IPS DF 19.7 (cell line): ENCODE data around the gene TTC33.
"Not testable (repeated sequence)": the region's sequence is repeated elsewhere in the genome, so short reads cannot be mapped to it uniquely, and the experiment has no call there.

ENCODE experiments used
- DNase-seq: peaks from one replicate; pipeline ENCODE4 v3.0.0-alpha.2; 2013; ENCODE audit warnings: low read depth, low spot score

TTC33 gene

DNA sequence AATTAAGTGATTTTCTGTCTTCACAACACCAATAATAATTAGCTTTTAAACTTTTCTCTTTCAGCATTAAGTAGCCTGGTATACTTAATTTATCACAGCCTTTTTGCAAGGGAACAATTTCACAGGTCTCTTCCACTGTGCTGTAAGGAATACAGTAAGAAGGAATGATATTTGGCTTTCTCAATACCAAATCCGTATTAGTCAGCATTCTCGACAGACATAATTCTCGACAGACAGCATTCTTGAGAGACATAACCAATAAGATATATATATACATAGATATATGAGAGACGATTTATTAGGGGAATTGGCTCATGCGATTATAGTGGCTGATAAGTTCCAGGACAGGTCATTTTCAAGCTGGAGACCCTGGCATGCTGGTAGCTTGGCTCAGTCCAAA, 24.4 kb upstream of the TTC33 start:
- no peak for DNase-seq

- DNase-seq = no peak
These were observed 23.8 kb upstream of the TTC33 start for GRCh38 chr5:40779561-40779960.

- no peak for DNase-seq
These were observed 22.4 kb upstream of the TTC33 start for GRCh38 chr5:40778133-40778532.

- DNase-seq = no peak
These were observed 20.9 kb upstream of the TTC33 start for GRCh38 chr5:40776658-40776977.

- no peak for DNase-seq
These were observed 20.3 kb upstream of the TTC33 start for GRCh38 chr5:40775846-40776657.

GRCh38 chr5:40775085-40775845, 19.5 kb upstream of the TTC33 start:
- DNase-seq = no peak

- DNase-seq = no peak
These were observed 18.9 kb upstream of the TTC33 start for GRCh38 chr5:40774623-40775022.

DNA sequence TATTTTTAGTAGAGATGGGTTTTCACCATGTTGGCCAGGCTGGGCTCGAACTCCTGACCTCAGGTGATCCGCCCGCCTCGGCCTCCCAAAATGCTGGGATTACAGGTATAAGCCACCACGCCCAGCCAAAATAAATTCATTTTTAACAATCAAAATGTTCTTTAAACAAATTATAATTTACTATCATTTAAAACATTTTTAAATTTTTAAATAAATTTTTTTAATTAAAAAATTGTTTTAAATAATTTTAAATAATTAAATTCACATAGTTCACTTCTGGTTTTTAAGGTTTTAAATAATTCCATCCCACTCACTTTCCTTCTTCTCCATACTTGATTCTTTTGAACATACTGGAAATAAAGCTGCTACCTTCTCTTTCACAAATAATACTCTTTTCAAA, 15.0 kb upstream of the TTC33 start:
- no peak for DNase-seq

GRCh38 chr5:40762705-40763104, 6.9 kb upstream of the TTC33 start:
- DNase-seq = no peak

DNA sequence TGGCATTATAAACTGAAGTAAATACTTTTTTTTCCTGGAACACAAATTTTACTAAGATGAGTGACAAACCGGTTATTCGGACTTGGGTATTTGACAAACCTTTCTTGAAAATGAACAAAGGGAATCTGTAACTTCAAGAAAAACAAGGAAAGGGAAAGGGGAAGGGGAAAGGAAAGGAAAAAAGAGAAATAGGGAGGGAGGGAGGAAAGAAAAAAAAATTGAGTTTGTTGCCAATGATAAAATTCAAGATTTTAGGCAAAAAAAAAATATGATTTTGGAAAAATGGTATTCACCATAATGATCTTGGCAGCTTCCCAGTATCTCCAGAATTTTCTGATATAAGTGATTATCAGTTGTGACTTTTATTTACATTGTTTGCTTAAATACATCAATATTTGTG, 1.6 kb upstream of the TTC33 start:
- no peak for DNase-seq

DNA sequence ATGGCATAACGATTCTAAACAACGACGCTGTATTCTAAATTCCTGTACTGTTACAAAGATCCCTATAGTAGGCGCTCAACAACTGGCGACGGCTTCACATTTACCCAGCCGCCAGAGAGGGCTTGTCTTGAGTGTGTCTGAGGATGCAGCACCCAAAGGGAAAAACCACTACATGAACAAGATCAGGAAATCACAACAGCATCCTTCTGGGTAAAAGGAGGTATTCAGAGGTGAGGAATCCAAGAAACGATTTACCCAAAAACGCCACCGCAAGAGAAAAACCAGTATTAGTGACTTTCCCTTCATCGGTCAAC, 711 bp downstream of the TTC33 start:
- no peak for DNase-seq

DNA sequence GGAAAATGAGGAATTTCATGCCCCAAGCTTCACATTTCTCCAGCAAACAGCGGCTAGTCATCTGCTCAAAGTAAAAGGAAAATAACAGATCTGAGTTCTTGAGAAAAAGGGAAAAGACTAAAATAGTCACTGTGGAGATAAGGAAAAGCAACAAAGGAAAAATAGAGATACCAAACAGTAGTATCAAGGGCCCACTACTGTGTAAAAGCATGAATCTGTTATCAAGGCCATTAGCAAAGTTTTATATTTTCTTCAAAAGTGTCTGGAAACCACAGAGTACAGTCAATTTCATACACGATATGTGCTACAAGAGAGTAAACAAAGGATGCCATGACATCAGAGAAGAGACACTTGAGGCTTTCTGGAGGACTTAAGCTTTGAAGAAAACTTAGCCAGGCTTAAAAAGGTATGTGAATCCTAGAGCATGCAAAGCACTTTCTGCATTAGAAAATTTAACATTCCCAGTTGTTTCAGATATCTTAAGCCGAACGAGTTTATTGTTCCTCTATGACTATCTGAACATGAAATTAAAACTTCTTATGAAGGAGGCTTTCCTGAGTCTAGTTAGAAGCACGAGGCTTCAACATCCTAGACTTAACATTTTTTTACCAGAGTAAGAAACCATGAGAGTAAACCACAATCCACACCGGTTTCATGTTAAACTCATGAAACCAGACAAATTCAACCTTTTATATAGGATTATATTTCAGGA, 1.2 kb downstream of the TTC33 start:
- no peak for DNase-seq

DNA sequence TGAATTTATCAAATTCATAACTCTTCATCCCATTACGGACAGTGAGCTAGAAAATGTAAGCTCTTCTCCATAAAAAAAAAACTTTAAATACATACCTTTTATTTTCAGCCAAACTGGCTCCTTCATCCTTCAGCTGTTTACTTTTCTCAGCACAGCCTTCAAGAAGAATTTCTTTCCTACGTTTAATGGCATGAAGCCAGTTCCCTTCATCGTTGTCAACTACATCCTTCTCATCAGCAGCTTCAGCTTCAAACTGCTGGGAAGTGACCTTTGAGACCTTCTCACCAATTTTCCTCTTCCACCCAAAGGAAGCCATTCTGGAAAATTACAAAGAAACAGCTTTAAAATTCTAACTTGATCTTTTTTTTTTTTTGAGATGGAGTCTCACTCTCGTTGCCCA, 9.1 kb downstream of the TTC33 start:
- no peak for DNase-seq

GRCh38 chr5:40743771-40744170, 12.0 kb downstream of the TTC33 start:
- no peak for DNase-seq

DNA sequence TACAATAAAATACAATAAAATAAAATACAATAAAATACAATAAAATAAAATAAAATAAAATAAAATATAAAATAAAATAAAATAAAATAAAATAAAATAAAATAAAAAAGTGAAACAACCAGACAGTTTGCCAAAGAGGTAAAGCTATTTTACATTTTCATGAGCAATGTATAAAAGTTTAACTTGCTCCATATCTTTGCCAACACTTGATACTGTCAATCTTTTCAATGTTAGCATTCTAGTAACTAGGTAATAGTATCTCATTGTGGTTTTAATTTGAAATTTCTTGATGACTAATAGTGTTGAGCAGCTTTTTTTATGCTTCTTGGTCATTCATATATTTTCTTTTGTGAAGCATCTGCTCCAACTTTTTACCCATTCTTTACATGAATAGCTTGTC, 17.3 kb downstream of the TTC33 start:
- DNase-seq = no peak

- DNase-seq = no peak
These were observed 19.5 kb downstream of the TTC33 start for GRCh38 chr5:40736103-40736875.

GRCh38 chr5:40735609-40736008, 20.2 kb downstream of the TTC33 start:
- no peak for DNase-seq

DNA sequence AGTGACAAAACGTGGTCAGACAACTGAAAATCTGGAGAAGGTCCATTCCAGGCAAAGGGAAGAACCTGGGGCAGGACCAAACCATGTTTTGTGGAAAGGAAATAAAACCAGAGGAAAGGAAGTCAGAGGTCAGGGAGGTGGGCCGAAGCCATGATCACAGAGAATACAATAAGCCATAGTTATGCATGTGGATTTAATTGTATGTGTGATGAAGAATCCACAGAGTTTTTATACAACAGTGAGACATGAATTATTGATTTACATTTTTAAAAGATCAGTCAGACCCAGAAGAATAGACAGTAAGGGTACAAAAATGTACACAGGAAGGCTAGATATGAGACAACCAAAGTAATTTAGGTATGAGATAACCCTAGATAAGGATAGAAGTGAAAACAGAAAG, 20.8 kb downstream of the TTC33 start:
- no peak for DNase-seq

DNA sequence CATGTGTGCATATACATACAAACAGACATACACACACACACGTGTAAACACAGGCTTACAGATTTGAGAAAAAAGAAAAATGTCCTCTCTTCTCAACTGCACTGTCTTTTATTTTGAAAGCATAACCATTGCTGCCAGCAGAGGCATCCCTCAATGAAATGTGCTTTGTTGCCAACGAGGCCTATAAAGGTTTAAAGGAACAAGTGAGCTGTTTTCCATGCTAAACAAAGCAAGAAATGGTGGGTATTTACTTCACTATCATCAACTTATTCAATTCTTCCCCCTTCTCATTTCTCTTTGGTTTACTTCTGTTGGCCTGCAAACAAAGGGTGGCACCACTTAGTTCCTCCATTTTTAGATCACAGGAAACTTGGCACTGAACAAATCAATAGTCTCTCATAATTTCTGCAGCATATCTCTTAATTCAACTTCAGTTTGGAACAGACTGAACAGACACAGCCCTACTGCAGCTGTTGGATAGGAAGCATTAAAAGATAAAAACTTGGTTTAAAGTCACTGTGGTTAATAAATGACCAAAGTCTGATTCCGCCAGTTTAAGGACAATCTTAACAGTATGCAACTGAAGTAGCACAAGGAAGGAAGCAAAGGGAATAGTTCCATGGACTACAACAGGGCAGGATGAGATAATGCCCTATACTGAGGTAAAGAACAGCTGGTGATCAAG, 21.7 kb downstream of the TTC33 start:
- DNase-seq = no peak

- DNase-seq = no peak
These were observed 22.3 kb downstream of the TTC33 start for GRCh38 chr5:40733434-40733833.

- not testable (repeated sequence) for DNase-seq
These were observed 33.3 kb downstream of the TTC33 start for GRCh38 chr5:40722497-40722911.
